Activated B cell treated with CpG ODN at 0.5 μM for 24 hours (primary cell): Measurements from ENCODE around the gene AASDHPPT. TPM values are rescaled to one million over a fixed set of nuclear protein-coding genes. Genes with fewer than 3 reads are reported as not detected.

ENCODE experiments used
- ATAC-seq: fragments of 200-7000 bp; cut with Tn5 transposase; one replicate; pipeline ENCODE4 v1.10.0; 2021; ENCODE audit warnings: low read depth, mild to moderate bottlenecking, moderate library complexity
- CTCF ChIA-PET: fragments of 350-600 bp; sonication (Branson Sonifier 250); formaldehyde crosslinking; loops from one replicate; lab custom pipeline; 2021; ENCODE audit warnings: antibody characterized with exemption; lab: Charles Lee
- POLR2A ChIA-PET: fragments of 350-600 bp; sonication (Branson Sonifier 250); formaldehyde crosslinking; loops from one replicate; lab custom pipeline; 2021; ENCODE audit warnings: antibody characterized with exemption; lab: Charles Lee
- DNase-seq: peaks from one replicate; pipeline ENCODE4 v3.0.0; 2022
- H3K27ac Mint-ChIP-seq: one replicate; pipeline ENCODE4 v1.8.0; 2020; ENCODE audit warnings: mixed read lengths
- H3K27me3 Mint-ChIP-seq: one replicate; pipeline ENCODE4 v1.8.0; 2021; ENCODE audit warnings: mixed read lengths
- H3K36me3 Mint-ChIP-seq: one replicate; pipeline ENCODE4 v1.8.0; 2021; ENCODE audit warnings: low read depth, mixed read lengths
- H3K4me1 Mint-ChIP-seq: one replicate; pipeline ENCODE4 v1.8.0; 2021; ENCODE audit warnings: mixed read lengths
- H3K4me3 Mint-ChIP-seq: one replicate; pipeline ENCODE4 v1.8.0; 2020; ENCODE audit warnings: mild to moderate bottlenecking, mixed read lengths
- H3K9me3 Mint-ChIP-seq: one replicate; pipeline ENCODE4 v1.8.0; 2020; ENCODE audit warnings: mixed read lengths
- intact Hi-C: fragments of 100-400 bp; cut with micrococcal nuclease; formaldehyde crosslinking; loops from one replicate; pipeline ENCODE4 v1.15.1; 2024
- total RNA-seq: library from RNA; stranded (reverse); gene quantifications from 2 replicates; pipeline ENCODE4 v1.2.3, GENCODE V29; 2022
- TF ChIP-seq, protein P1 (sequence below): fragments of 200-600 bp; IDR thresholded peaks from one replicate; pipeline ENCODE4 v1.8.0; 2022; ENCODE audit warnings: antibody characterized with exemption, mild to moderate bottlenecking

AASDHPPT gene, protein sequence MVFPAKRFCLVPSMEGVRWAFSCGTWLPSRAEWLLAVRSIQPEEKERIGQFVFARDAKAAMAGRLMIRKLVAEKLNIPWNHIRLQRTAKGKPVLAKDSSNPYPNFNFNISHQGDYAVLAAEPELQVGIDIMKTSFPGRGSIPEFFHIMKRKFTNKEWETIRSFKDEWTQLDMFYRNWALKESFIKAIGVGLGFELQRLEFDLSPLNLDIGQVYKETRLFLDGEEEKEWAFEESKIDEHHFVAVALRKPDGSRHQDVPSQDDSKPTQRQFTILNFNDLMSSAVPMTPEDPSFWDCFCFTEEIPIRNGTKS
- 29.6 and 30.8 TPM in 2 replicates for total RNA-seq

DNA sequence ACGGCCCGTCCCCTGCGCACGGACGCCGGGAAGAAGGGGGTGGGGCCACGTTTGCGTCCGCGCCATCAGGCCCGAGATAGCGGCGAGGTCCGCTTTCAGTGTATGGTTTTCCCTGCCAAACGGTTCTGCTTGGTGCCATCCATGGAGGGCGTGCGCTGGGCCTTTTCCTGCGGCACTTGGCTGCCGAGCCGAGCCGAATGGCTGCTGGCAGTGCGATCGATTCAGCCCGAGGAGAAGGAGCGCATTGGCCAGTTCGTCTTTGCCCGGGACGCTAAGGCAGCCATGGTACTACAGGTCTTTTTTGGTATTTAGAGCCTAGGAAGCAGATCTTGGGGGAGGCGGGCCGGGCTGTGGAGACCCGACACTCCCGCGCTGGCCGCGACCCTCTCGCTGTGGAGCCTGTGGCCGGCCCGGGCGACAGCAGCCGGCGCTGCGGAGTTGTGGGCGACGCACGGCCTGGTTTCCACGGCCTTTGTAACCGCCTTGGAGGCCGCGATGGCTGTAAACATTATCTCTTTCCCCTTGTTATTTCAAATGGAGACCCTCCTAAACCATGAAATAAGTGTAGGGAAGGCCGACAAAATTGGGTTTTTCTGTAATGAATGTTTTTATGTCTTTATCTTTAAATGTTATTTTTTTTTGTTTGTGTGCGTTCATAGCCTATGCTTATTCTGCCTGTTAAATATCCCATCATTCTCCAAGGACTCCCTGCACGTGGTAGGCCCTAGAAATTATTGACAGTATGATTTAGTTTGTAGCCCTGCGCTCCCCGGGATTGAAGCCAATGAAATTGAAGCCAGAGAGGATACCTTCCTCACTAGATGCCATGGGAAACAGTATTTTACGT, at the start of gene AASDHPPT:
TSS of gene AASDHPPT (plus strand) at position 54 of the 847 bp plus-strand sequence. CDS start at position 103, 49 bp downstream.
- ChIA-PET CTCF (interaction anchor here (0.7 to 1.0 kb wide), 2 partner anchors 9 to 10 kb away, joined by 3 to 4 read pairs; no protein-coding TSS in a partner anchor), POLR2A (interaction anchor here (0.6 to 2.2 kb wide), 7 partner anchors 11 to 1931 kb away, joined by 3 to 13 read pairs (median 3); partner anchors contain the start of genes CUL5 and MSANTD4)
- TF ChIP-seq, protein P1, sequence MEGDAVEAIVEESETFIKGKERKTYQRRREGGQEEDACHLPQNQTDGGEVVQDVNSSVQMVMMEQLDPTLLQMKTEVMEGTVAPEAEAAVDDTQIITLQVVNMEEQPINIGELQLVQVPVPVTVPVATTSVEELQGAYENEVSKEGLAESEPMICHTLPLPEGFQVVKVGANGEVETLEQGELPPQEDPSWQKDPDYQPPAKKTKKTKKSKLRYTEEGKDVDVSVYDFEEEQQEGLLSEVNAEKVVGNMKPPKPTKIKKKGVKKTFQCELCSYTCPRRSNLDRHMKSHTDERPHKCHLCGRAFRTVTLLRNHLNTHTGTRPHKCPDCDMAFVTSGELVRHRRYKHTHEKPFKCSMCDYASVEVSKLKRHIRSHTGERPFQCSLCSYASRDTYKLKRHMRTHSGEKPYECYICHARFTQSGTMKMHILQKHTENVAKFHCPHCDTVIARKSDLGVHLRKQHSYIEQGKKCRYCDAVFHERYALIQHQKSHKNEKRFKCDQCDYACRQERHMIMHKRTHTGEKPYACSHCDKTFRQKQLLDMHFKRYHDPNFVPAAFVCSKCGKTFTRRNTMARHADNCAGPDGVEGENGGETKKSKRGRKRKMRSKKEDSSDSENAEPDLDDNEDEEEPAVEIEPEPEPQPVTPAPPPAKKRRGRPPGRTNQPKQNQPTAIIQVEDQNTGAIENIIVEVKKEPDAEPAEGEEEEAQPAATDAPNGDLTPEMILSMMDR: no peak
- no peaks in the 10 kb centered on the region for H3K9me3 Mint-ChIP-seq
- intact Hi-C loops: loop anchor here (1.0 to 10.0 kb wide), 8 partner anchors 10 to 1850 kb away; partner anchors contain the start of genes ALKBH8, CARD16, CWF19L2 and MSANTD4
- H3K27me3 Mint-ChIP-seq: no peaks in the 10 kb centered on the region
- peak; percentile 5 for ATAC-seq
- H3K27ac Mint-ChIP-seq: peak within 1 kb of the TSS; percentile 98
- H3K36me3 Mint-ChIP-seq: peaks cover 42% of the 10 kb centered on the region
- peaks cover 44% of the 10 kb centered on the region for H3K4me1 Mint-ChIP-seq
- peak within 1 kb of the TSS; percentile 99 for H3K4me3 Mint-ChIP-seq
- no peak for DNase-seq

DNA sequence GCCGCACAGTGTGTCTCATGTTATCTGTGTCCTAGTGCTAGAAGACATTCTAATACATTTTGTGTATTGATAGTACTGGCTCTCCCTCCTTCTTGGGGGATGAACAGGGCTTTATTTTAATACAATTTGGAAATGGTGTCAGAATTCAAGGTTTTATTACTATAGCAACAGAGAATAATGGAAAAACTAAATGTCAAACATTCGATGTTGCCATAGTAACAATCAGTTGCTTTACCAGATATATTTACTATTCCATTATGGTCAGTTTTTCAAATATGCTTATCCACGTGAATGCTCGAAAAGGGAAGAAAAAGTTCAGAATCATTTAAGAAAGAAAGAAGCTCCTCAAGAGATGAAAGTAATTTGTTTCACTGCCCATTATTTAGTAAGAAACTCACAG, 46.9 kb upstream of the AASDHPPT start:
- intact Hi-C loops: no loop called here
- Mint-ChIP-seq H3K27me3 (peaks cover 36% of the 10 kb centered on the region), H3K4me3 (no peak overlapping the region), H3K36me3 (no peaks in the 10 kb centered on the region), H3K4me1 (no peaks in the 10 kb centered on the region), H3K9me3 (peaks cover 4% of the 10 kb centered on the region), H3K27ac (no peak overlapping the region)
- TF ChIP-seq, protein P1: no peak
- no peak for ATAC-seq
- POLR2A ChIA-PET: no interaction called here
- no peak for DNase-seq
- CTCF ChIA-PET: no interaction called here

DNA sequence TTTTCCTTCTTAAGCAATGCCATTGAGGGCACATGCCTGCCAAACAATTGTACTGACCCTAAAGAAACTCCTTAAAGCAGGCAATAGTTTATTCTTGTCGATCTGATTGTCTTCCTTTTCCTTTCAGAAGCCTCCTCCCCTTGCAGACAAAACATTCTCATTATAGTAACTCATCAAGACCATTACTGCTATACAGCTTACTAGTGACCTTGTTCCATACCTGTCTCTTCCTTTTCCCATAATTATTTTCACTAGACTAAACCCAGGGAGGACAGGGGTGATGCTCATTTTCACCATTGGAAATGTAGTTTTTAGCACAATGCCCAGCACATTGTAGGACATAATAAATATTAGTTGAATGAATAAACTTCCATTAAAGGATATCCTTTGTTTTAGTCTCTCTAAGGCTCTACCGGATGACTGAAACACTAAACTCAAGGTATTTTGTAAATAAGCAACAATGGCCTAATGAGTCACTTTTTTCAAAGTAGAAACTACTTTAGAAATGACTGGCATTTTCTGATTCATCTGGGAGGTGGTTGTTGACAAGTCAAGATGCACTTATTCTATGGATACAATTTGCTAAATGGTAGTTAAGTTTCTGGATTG, 46.2 kb upstream of the AASDHPPT start:
- no peak overlapping the region for H3K27ac Mint-ChIP-seq
- no peak for ATAC-seq
- peaks cover 4% of the 10 kb centered on the region for H3K9me3 Mint-ChIP-seq
- no peaks in the 10 kb centered on the region for H3K36me3 Mint-ChIP-seq
- H3K4me1 Mint-ChIP-seq: no peaks in the 10 kb centered on the region
- intact Hi-C loops: no loop called here
- TF ChIP-seq, protein P1: no peak
- H3K4me3 Mint-ChIP-seq: no peak overlapping the region
- H3K27me3 Mint-ChIP-seq: peaks cover 40% of the 10 kb centered on the region
- CTCF ChIA-PET: interaction anchor here (0.9 kb wide), 1 partner anchor 28 kb away, joined by 3 read pairs; no protein-coding TSS in a partner anchor
- DNase-seq: no peak
- POLR2A ChIA-PET: no interaction called here

DNA sequence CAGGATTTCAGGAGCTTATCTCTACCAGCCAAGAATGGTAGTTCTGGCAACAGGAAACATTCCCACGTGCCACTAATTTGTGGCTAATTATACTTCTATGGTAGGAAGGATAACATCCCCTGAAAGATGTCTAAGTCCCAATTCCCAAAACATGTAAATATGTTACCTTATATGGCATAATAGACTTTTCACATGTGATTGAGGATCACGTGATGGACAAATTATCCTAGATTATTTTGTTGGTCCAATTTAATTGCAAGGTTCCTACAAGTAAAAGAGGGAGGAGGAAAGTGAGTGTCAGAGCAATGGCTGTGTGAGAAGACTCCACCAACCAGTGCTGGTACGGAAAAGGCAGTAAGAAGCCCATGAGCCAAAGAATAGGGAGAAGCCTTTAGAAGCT, 45.5 kb upstream of the AASDHPPT start:
- Mint-ChIP-seq H3K4me1 (no peaks in the 10 kb centered on the region), H3K36me3 (no peaks in the 10 kb centered on the region), H3K27me3 (peaks cover 42% of the 10 kb centered on the region), H3K4me3 (no peak overlapping the region), H3K27ac (no peak overlapping the region), H3K9me3 (peaks cover 4% of the 10 kb centered on the region)
- intact Hi-C loops: no loop called here
- no peak for DNase-seq
- CTCF ChIA-PET: interaction anchor here (0.9 kb wide), 1 partner anchor 27 kb away, joined by 3 read pairs; no protein-coding TSS in a partner anchor
- ATAC-seq: no peak
- TF ChIP-seq, protein P1: no peak
- POLR2A ChIA-PET: no interaction called here
